Liver (tissue), 4 donors: ENCODE measurements around the gene SOCS4. TPM values are rescaled to one million over a fixed set of nuclear protein-coding genes. Genes with fewer than 3 reads are reported as not detected.

Experiments used
- polyA plus RNA-seq, 2 donors: library from polyadenylated mRNA; stranded (reverse) in 1 of 2; unstranded in 1 of 2; fragments of 200-250 nt in 1 of 2; fragments of >200 nt in 1 of 2; fragmentation: Nextera tagmentation in 1 of 2; extraction: Ambion mirVana in 1 of 2; gene quantifications; one replicate each; pipeline versions ENCODE4 v1.2.1 to v1.2.3, GENCODE V29; 2013 to 2015
- total RNA-seq, 2 donors: library from RNA; depleted of rRNA; stranded (reverse); fragments of >200 nt; gene quantifications; one replicate each; pipeline ENCODE4 v1.2.3, GENCODE V29; 2014
- donor health status: healthy.
- donor health status: healthy.
- donor health status: healthy.

Gene SOCS4
- total and polyA plus RNA-seq, 4 donors: 2.2 to 7.4 (median 6.0) TPM

Other genes starting within 250 kb of the SOCS4 start
- gene GCH1, start 124.4 kb upstream of the SOCS4 start, total RNA-seq: 10 to 100 TPM; 19.7 to 60.0 TPM
- gene GCH1, start 124.4 kb upstream of the SOCS4 start, polyA plus RNA-seq: 10 to 100 TPM; 26.7 to 47.3 TPM
- 10 to 100 TPM in 1 of 2 donors, under 1 TPM in 1; 0.50 to 14.1 TPM for gene WDHD1, start 137 bp upstream of the SOCS4 start, total RNA-seq
- gene WDHD1, start 137 bp upstream of the SOCS4 start, polyA plus RNA-seq: under 1 TPM; 0.18 to 0.33 TPM
- gene MAPK1IP1L, start 24.4 kb downstream of the SOCS4 start, total RNA-seq: 10 to 100 TPM; 11.8 to 15.5 TPM
- 10 to 100 TPM; 19.8 to 25.2 TPM for gene MAPK1IP1L, start 24.4 kb downstream of the SOCS4 start, polyA plus RNA-seq
- 10 to 100 TPM in 1 of 2 donors, 1 to 10 TPM in 1; 6.9 to 20.8 TPM for gene LGALS3, start 102.0 kb downstream of the SOCS4 start, total RNA-seq
- gene LGALS3, start 102.0 kb downstream of the SOCS4 start, polyA plus RNA-seq: 10 to 100 TPM in 1 of 2 donors, 1 to 10 TPM in 1; 9.0 to 12.5 TPM
- gene DLGAP5, start 164.3 kb downstream of the SOCS4 start, total RNA-seq: 10 to 100 TPM in 1 of 2 donors, under 1 TPM in 1; under 0.01 to 42.5 TPM
- gene DLGAP5, start 164.3 kb downstream of the SOCS4 start, polyA plus RNA-seq: under 1 TPM; 0.47 to 0.93 TPM
- gene FBXO34, start 244.2 kb downstream of the SOCS4 start, total RNA-seq: 10 to 100 TPM; 14.1 to 25.8 TPM
- gene FBXO34, start 244.2 kb downstream of the SOCS4 start, polyA plus RNA-seq: 1 to 10 TPM; 4.2 to 6.1 TPM